Endometrial microvascular endothelial cells (primary cell): ENCODE data around the gene ACP7. TPM values are rescaled to one million over a fixed set of nuclear protein-coding genes. Genes with fewer than 3 reads are reported as not detected.

ENCODE experiments used
- in situ Hi-C: cut with HindIII; loops from 2 replicates; pipeline ENCODE4 v1.10.0; 2017; ENCODE audit warnings: low sequenced_read_pairs, low pct_unique_long_range_greater_than_20kb; ENCODE audit errors: inconsistent ontology term
- total RNA-seq: library from RNA; depleted of rRNA; stranded (reverse); fragments of >200 nt; gene quantifications from one replicate; pipeline ENCODE4 v1.2.3, GENCODE V29; 2015; ENCODE audit errors: inconsistent ontology term

Gene ACP7
- total RNA-seq, 1 donor from 2014 or later, result not detected

DNA sequence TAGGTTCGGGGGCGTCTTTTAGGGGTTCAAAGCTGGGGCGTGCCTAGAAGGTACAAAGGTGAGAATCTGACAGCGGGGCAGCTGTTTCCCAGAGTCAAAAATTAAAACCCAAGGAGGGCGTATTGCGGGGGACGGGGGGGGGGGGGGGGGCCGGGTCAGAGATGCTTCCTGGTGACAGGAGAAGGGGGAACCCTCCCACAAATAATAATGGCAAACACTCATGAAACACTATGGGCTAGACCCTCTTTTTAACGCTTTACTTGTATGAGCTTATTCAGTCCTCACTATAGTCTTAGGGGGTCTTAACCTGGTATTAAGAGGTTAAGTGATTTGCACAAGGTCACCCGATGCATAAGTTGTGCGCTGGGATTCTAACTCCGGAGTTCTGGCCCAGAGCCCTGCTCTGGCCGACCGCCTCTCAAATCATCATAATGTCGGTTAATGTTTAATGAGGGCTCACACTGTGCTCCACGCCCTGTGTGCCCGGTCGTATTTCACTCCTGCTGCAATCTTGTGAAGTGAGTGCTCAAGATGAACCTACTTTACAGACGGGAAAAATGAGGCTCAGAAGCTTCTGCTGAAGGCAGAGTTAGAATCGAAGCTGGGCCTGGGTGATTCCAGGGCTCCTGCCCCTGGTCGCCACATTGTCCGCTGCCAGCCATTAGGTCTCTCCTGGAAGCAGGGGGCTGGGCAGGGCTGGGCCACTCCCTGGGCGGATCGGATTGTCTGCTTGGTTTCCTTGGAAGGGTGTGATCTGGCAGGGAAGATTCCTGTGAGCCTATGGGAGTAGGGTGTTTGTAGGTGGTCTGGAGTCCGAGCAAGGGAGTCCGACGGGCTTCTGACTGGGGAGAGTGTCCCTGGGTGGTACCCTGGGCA is 42.4 kb downstream of the ACP7 start:
- in situ Hi-C loops, result no loop called here

GRCh38 chr19:39127812-39128515 is 43.8 kb downstream of the ACP7 start:
- in situ Hi-C loops, result no loop called here

GRCh38 chr19:39128516-39129079 is 44.4 kb downstream of the ACP7 start:
- in situ Hi-C loops, result no loop called here

- in situ Hi-C loops, result no loop called here
Measured at GRCh38 chr19:39129116-39129515, 44.9 kb downstream of the ACP7 start.

- in situ Hi-C loops, result no loop called here
Measured at GRCh38 chr19:39130337-39131254, 46.4 kb downstream of the ACP7 start.

- in situ Hi-C loops, result no loop called here
Measured at GRCh38 chr19:39131255-39131755, 47.1 kb downstream of the ACP7 start.

DNA sequence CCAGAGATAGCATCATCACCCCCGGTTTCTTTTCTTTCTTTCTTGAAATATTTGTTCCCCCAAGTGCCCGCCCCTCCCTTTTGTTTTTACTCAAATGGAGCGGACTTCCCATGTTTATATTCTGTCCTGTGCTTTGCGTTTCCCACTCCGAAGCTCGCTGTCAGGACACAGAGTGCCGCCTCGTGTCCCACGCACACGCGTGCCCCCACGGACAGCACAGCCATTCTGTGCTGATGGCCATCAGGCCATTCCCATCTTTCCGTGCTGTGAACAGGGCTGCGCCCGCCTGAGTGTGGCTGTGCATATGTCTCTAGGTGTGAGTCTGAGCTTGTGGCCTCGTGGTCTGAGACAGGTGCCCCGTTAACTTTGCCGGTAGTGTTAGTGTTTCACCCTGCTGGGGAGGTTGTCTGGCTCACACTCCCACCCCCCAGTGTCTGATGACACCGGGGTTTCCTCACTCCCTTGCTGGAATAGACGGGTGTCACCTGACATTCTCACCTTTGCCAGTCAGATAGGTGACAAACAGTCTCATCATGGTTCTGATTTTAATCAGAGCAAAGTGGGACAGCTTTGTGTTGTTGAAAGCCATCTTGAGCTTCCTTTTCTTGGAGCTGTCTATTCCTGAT is 48.3 kb downstream of the ACP7 start:
- in situ Hi-C loops, result no loop called here

GRCh38 chr19:39133431-39134270 is 49.5 kb downstream of the ACP7 start:
- in situ Hi-C loops, result no loop called here

DNA sequence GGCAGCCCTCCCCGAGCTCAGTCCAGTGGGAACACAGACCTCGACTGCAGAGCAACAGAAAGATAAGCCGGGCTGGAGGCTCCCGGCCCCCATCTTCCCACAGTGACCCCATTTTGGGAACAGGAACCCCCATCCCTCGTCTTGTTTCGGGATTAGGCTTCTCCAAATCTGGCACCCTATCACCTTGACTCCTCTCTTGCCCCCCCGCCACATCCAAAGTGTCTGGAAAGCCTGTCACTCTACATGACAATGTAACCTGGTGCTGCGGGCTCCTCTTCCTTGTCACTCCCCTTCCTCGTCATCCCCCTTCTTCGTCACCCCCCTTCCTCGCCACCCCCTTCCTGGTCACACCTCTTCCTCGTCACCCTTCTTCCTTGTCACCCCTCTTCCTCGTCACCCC is 51.5 kb downstream of the ACP7 start:
- in situ Hi-C loops, result no loop called here

GRCh38 chr19:39136225-39136940 is 52.2 kb downstream of the ACP7 start:
- in situ Hi-C loops, result no loop called here

DNA sequence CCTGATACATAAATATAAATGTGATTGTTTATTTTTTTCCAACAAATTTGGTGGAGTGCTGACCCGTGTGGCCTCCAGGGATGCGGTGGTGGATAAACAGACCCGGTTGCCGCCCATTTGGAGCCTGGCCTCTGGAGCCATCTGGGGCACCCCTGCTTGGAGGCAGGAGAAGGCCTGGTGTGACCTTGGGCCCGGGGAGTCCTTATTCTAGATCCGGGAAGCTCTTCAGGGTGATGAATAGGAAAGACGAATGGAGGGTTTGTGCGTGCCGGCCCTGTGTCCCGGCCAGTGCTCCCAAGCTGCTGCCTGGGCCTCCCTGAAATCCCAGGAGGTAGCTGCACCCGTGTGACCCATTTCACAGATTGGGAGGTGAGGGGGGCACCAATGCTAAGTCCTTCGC is 53.0 kb downstream of the ACP7 start:
- in situ Hi-C loops, result no loop called here

- in situ Hi-C loops, result no loop called here
Measured at GRCh38 chr19:39138221-39139211, 54.3 kb downstream of the ACP7 start.

- in situ Hi-C loops, result no loop called here
Measured at GRCh38 chr19:39139305-39139874, 55.2 kb downstream of the ACP7 start.

GRCh38 chr19:39139971-39140453 is 55.8 kb downstream of the ACP7 start:
- in situ Hi-C loops, result no loop called here

DNA sequence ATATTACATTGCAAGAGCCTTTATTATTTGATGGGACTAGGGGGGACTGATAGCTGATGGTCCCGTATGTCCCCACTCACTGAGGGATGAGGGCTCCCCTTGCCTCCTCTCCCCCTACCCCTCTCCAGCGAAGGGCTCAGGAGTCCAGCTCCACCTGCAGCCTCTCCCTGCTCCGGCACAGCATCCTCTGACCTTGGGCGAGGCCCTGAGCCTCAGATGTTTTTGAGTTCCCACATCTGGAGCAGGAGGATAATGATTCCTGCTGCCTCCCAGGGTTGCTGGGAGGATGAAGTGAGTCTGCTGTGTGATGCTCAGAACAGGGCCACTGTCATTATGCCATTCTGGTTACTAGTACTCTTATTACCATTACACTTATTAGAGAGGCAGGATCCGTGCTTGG is 56.4 kb downstream of the ACP7 start:
- in situ Hi-C loops, result no loop called here
